ENCODE measurements around the gene ZFR2.

GRCh38 chr19:3907626-3908265 is 38.9 kb upstream of the ZFR2 start:
- TF ChIP-seq CTCF (conservative IDR thresholded peaks at IDR 0.05; ENCODE audit: low read depth, low read length) (no peak), EZH2 (IDR thresholded peaks at IDR 0.05; ENCODE audit: borderline replicate concordance, low read depth, low read length, poor library complexity, severe bottlenecking) (no peak)
